ENCODE measurements around the gene MTARC2.
A peak's percentile ranks its signal among the peaks of the same experiment; 100 is the strongest.

MTARC2 gene

GRCh38 chr1:220747437-220748088, 559 bp upstream of the MTARC2 start:
- Histone ChIP-seq H3K4me3 (replicated peaks; ENCODE audit: low read depth, low read length) (peak overlapping the region; percentile 72), H3K36me3 (ENCODE audit: control insufficient read depth, insufficient read depth, low read length) (no peaks in the 10 kb centered on the region; the same call in 1 of the 2 replicates), H3K27me3 (replicated peaks; ENCODE audit: control insufficient read depth, insufficient read depth, low read length) (no peaks in the 10 kb centered on the region)
- no peak for TF ChIP-seq CTCF (IDR thresholded peaks at IDR 0.05; ENCODE audit: insufficient read depth, low read length, poor library complexity, severe bottlenecking)
- DNase-seq (ENCODE audit: extremely low read depth, insufficient read length), result no peak

GRCh38 chr1:220748936-220749335, 814 bp downstream of the MTARC2 start:
- H3K4me3 ChIP-seq (replicated peaks; ENCODE audit: low read depth, low read length), result peak overlapping the region; percentile 72
- no peak for DNase-seq (ENCODE audit: extremely low read depth, insufficient read length)
- H3K27me3 ChIP-seq (replicated peaks; ENCODE audit: control insufficient read depth, insufficient read depth, low read length), result no peaks in the 10 kb centered on the region
- TF ChIP-seq CTCF (IDR thresholded peaks at IDR 0.05; ENCODE audit: insufficient read depth, low read length, poor library complexity, severe bottlenecking), result no peak
- no peaks in the 10 kb centered on the region; the same call in 1 of the 2 replicates for H3K36me3 ChIP-seq (ENCODE audit: control insufficient read depth, insufficient read depth, low read length)

GRCh38 chr1:220750131-220750515, 2.0 kb downstream of the MTARC2 start:
- H3K27me3 ChIP-seq (replicated peaks; ENCODE audit: control insufficient read depth, insufficient read depth, low read length), result no peaks in the 10 kb centered on the region
- H3K36me3 ChIP-seq (ENCODE audit: control insufficient read depth, insufficient read depth, low read length), result no peaks in the 10 kb centered on the region; the same call in 1 of the 2 replicates
- TF ChIP-seq CTCF (IDR thresholded peaks at IDR 0.05; ENCODE audit: insufficient read depth, low read length, poor library complexity, severe bottlenecking), result no peak
- peak overlapping the region; percentile 43 for H3K4me3 ChIP-seq (replicated peaks; ENCODE audit: low read depth, low read length)
- DNase-seq (ENCODE audit: extremely low read depth, insufficient read length), result no peak

- Histone ChIP-seq H3K4me3 (replicated peaks; ENCODE audit: low read depth, low read length) (no peak overlapping the region), H3K27me3 (replicated peaks; ENCODE audit: control insufficient read depth, insufficient read depth, low read length) (no peaks in the 10 kb centered on the region), H3K36me3 (ENCODE audit: control insufficient read depth, insufficient read depth, low read length) (peaks cover 2% of the 10 kb centered on the region; the same call in 1 of the 2 replicates)
- no peak for DNase-seq (ENCODE audit: extremely low read depth, insufficient read length)
- TF ChIP-seq CTCF (IDR thresholded peaks at IDR 0.05; ENCODE audit: insufficient read depth, low read length, poor library complexity, severe bottlenecking), result no peak
Measured at GRCh38 chr1:220751111-220751510, 3.0 kb downstream of the MTARC2 start.

- Histone ChIP-seq H3K4me3 (replicated peaks; ENCODE audit: low read depth, low read length) (no peak overlapping the region), H3K36me3 (ENCODE audit: control insufficient read depth, insufficient read depth, low read length) (peaks cover 2% of the 10 kb centered on the region; the same call in 1 of the 2 replicates), H3K27me3 (replicated peaks; ENCODE audit: control insufficient read depth, insufficient read depth, low read length) (no peaks in the 10 kb centered on the region)
- DNase-seq (ENCODE audit: extremely low read depth, insufficient read length), result no peak
- no peak for TF ChIP-seq CTCF (IDR thresholded peaks at IDR 0.05; ENCODE audit: insufficient read depth, low read length, poor library complexity, severe bottlenecking)
Measured at GRCh38 chr1:220754212-220754917, 6.2 kb downstream of the MTARC2 start.
